Measurements from ENCODE around the gene LLPH. TPM values are rescaled to one million over a fixed set of nuclear protein-coding genes. Genes with fewer than 3 reads are reported as not detected.

Gene LLPH
- total and polyA plus RNA-seq, 2 of the 13 experiments (the other 11 are each of a cell fraction or from before 2014, with no cell fraction given): 4.2 to 25.6 TPM

- TF ChIP-seq JARID2 (CRISPR knock-in tag; IDR thresholded peaks at IDR 0.05; ENCODE audit: insufficient replicate concordance) (no peak), RFXANK (CRISPR knock-in tag; IDR thresholded peaks at IDR 0.05) (no peak), MAZ (IDR thresholded peaks at IDR 0.05; ENCODE audit: borderline replicate concordance, low read depth, low read length) (no peak), MAZ (CRISPR knock-in tag; IDR thresholded peaks at IDR 0.05; ENCODE audit: low read depth) (peak; percentile 92), ZNF530 (CRISPR knock-in tag; IDR thresholded peaks at IDR 0.05; ENCODE audit: low read depth) (no peak), ZSCAN25 (CRISPR knock-in tag; IDR thresholded peaks at IDR 0.05) (no peak), ZNF740 (CRISPR knock-in tag; IDR thresholded peaks at IDR 0.05) (peak; percentile 51; the same call in 1 of the 2 replicates), TFAP4 (IDR thresholded peaks at IDR 0.05; ENCODE audit: borderline replicate concordance, low read depth) (no peak), ZNF501 (CRISPR knock-in tag; IDR thresholded peaks at IDR 0.05) (peak; percentile 74), KLF6 (CRISPR knock-in tag; IDR thresholded peaks at IDR 0.05) (peak; percentile 78; the same call in 1 of the 2 replicates), ZNF549 (CRISPR knock-in tag; IDR thresholded peaks at IDR 0.05) (no peak; the same call in 1 of the 2 replicates), ZFP91 (CRISPR knock-in tag; IDR thresholded peaks at IDR 0.05; ENCODE audit: borderline replicate concordance) (peak; percentile 88; the same call in 1 of the 2 replicates), ZNF564 (CRISPR knock-in tag; IDR thresholded peaks at IDR 0.05) (no peak), ZNF570 (CRISPR knock-in tag; IDR thresholded peaks at IDR 0.05; ENCODE audit: borderline replicate concordance) (0 out of 2 replicates have a peak, but pooled peaks have one; percentile 83), THAP8 (CRISPR knock-in tag; IDR thresholded peaks at IDR 0.05; ENCODE audit: borderline replicate concordance) (peak; percentile 73; the same call in 1 of the 2 replicates), AGO1 (IDR thresholded peaks at IDR 0.05; ENCODE audit: low read depth, low read length, poor library complexity, severe bottlenecking) (no peak), BCL3 (CRISPR knock-in tag; IDR thresholded peaks at IDR 0.05) (peak; percentile 69), ZNF737 (CRISPR knock-in tag; IDR thresholded peaks at IDR 0.05; ENCODE audit: borderline replicate concordance) (no peak), TFE3 (CRISPR knock-in tag; IDR thresholded peaks at IDR 0.05) (no peak; the same call in 1 of the 2 replicates), ZNF260 (CRISPR knock-in tag; IDR thresholded peaks at IDR 0.05; ENCODE audit: borderline replicate concordance, low read depth) (no peak), EEA1 (CRISPR knock-in tag; IDR thresholded peaks at IDR 0.05; ENCODE audit: borderline replicate concordance) (peak; percentile 84; the same call in 1 of the 2 replicates)
These were observed 38.9 kb upstream of the LLPH start, which contains the start of gene TMBIM4 (continued) for GRCh38 chr12:66169221-66170170.
